Measurements from ENCODE around the gene MED17.

- TF ChIP-seq CTCF (IDR thresholded peaks at IDR 0.05; ENCODE audit: low read length), result no peak
- no peak for TF ChIP-seq EZH2phosphoT487 (IDR thresholded peaks at IDR 0.05; ENCODE audit: low read length)
Measured at GRCh38 chr11:93772123-93772522, 12.0 kb upstream of the MED17 start.

All from MM.1S (cell line).